HG02610 (cell line): ENCODE data around the gene REXO4.

Experiments
- ATAC-seq: cut with Tn5 transposase; IDR thresholded peaks from one replicate; pipeline ENCODE4 v1.9.1; 2021; ENCODE audit warnings: mild to moderate bottlenecking, moderate library complexity; ENCODE audit not compliant: unreplicated experiment

The REXO4 gene

GRCh38 chr9:133370685-133371084 is 47.1 kb downstream of the REXO4 start:
- ATAC-seq: no peak

- no peak for ATAC-seq
These were observed 47.9 kb downstream of the REXO4 start for GRCh38 chr9:133369933-133370332.

- no peak for ATAC-seq
These were observed 48.4 kb downstream of the REXO4 start for GRCh38 chr9:133369422-133369821.

GRCh38 chr9:133368249-133368881 is 49.4 kb downstream of the REXO4 start:
- ATAC-seq: no peak

GRCh38 chr9:133367778-133368177 is 50.0 kb downstream of the REXO4 start:
- ATAC-seq: no peak

- no peak for ATAC-seq
These were observed 50.6 kb downstream of the REXO4 start for GRCh38 chr9:133367221-133367620.

GRCh38 chr9:133366435-133366834 is 51.4 kb downstream of the REXO4 start:
- no peak for ATAC-seq

- no peak for ATAC-seq
These were observed 55.3 kb downstream of the REXO4 start for GRCh38 chr9:133362359-133363044.

- no peak for ATAC-seq
These were observed 56.2 kb downstream of the REXO4 start for GRCh38 chr9:133361507-133362092.

- no peak for ATAC-seq
These were observed 57.1 kb downstream of the REXO4 start for GRCh38 chr9:133360400-133361393.

GRCh38 chr9:133359399-133360175 is 58.2 kb downstream of the REXO4 start:
- ATAC-seq: no peak

- no peak for ATAC-seq
These were observed 60.2 kb downstream of the REXO4 start for GRCh38 chr9:133357656-133358055.

- peak; percentile 77 for ATAC-seq
These were observed 61.3 kb downstream of the REXO4 start, which contains the start of the genes SURF1 and SURF2 for GRCh38 chr9:133356391-133357091. TSS of gene SURF1 (minus strand) at chr9:133356487. CDS start at chr9:133356453, 34 bp downstream. TSS of gene SURF2 (plus strand) at chr9:133356550. CDS start at chr9:133356593, 43 bp downstream.
